ENCODE results near the gene WDR17. TPM values are rescaled to one million over a fixed set of nuclear protein-coding genes. Genes with fewer than 3 reads are reported as not detected.
A peak's percentile ranks its signal among the peaks of the same experiment; 100 is the strongest.

WDR17 gene
- total RNA-seq, 2 experiments from 2014 or later = 0.47 to 0.64 TPM

- H3K9me3 Mint-ChIP-seq = no peaks in the 10 kb centered on the region
- H3K36me3 ChIP-seq (ENCODE audit: insufficient read depth, low read length) = no peaks in the 10 kb centered on the region
- ChIA-PET CTCF (no interaction called here), POLR2A (no interaction called here)
- DNase-seq (peak in 3 of 14 experiments; percentile 2 to 16 (median 13)), ATAC-seq (ENCODE audit: poor library complexity) (no peak)
- H3K27ac Mint-ChIP-seq = no peak overlapping the region
- no peak overlapping the region for H3K4me3 ChIP-seq (ENCODE audit: low read length)
- no peaks in the 10 kb centered on the region for H3K9me3 ChIP-seq (ENCODE audit: control insufficient read depth in 1 of 2, insufficient read depth in 1 of 2, low read length in 2 of 2)
- H3K27me3 ChIP-seq (ENCODE audit: control insufficient read depth in 1 of 2, insufficient read depth in 2 of 2, low read length in 2 of 2) = no peaks in the 10 kb centered on the region
- intact Hi-C loops (cut with DNase I, micrococcal nuclease) = no loop called here
- no peak for TF ChIP-seq CTCF (IDR thresholded peaks at IDR 0.05)
- no peaks in the 10 kb centered on the region for H3K36me3 Mint-ChIP-seq (ENCODE audit: low read depth)
- no peak overlapping the region for H3K27ac ChIP-seq (ENCODE audit: low read depth in 1 of 2, low read length in 2 of 2)
- H3K27me3 Mint-ChIP-seq = peaks cover 5% of the 10 kb centered on the region
- H3K4me3 Mint-ChIP-seq = no peak overlapping the region
- H3K4me1 Mint-ChIP-seq (ENCODE audit: low read depth) = no peaks in the 10 kb centered on the region
- no peaks in the 10 kb centered on the region for H3K4me1 ChIP-seq (ENCODE audit: insufficient read depth, low read length)
Observed at GRCh38 chr4:176123710-176124407, 58.2 kb downstream of the WDR17 start.

GRCh38 chr4:176125063-176125462, 59.4 kb downstream of the WDR17 start:
- no peaks in the 10 kb centered on the region for H3K36me3 ChIP-seq (ENCODE audit: insufficient read depth, low read length)
- no peak overlapping the region for H3K4me3 Mint-ChIP-seq
- no peak for ATAC-seq (ENCODE audit: poor library complexity)
- no peak overlapping the region for H3K4me3 ChIP-seq (ENCODE audit: low read length)
- POLR2A ChIA-PET = no interaction called here
- intact Hi-C loops (cut with DNase I, micrococcal nuclease) = no loop called here
- no peak overlapping the region for H3K27ac Mint-ChIP-seq
- CTCF ChIA-PET = no interaction called here
- no peaks in the 10 kb centered on the region for H3K9me3 Mint-ChIP-seq
- no peaks in the 10 kb centered on the region for H3K4me1 Mint-ChIP-seq (ENCODE audit: low read depth)
- H3K27me3 ChIP-seq (ENCODE audit: control insufficient read depth in 1 of 2, insufficient read depth in 2 of 2, low read length in 2 of 2) = no peaks in the 10 kb centered on the region
- DNase-seq = no peak
- H3K36me3 Mint-ChIP-seq (ENCODE audit: low read depth) = no peaks in the 10 kb centered on the region
- no peak overlapping the region for H3K27ac ChIP-seq (ENCODE audit: low read depth in 1 of 2, low read length in 2 of 2)
- no peaks in the 10 kb centered on the region for H3K4me1 ChIP-seq (ENCODE audit: insufficient read depth, low read length)
- H3K9me3 ChIP-seq (ENCODE audit: control insufficient read depth in 1 of 2, insufficient read depth in 1 of 2, low read length in 2 of 2) = no peaks in the 10 kb centered on the region
- TF ChIP-seq CTCF (IDR thresholded peaks at IDR 0.05) = no peak
- peaks cover 5% of the 10 kb centered on the region for H3K27me3 Mint-ChIP-seq

GRCh38 chr4:176134670-176135069, 69.0 kb downstream of the WDR17 start:
- H3K9me3 ChIP-seq (ENCODE audit: control insufficient read depth in 1 of 2, insufficient read depth in 1 of 2, low read length in 2 of 2) = no peaks in the 10 kb centered on the region
- intact Hi-C loops (cut with DNase I, micrococcal nuclease) = no loop called here
- TF ChIP-seq CTCF (IDR thresholded peaks at IDR 0.05) = no peak
- Mint-ChIP-seq H3K27me3 (peaks cover 5% of the 10 kb centered on the region), H3K4me1 (ENCODE audit: low read depth) (no peaks in the 10 kb centered on the region), H3K4me3 (no peak overlapping the region), H3K36me3 (ENCODE audit: low read depth) (no peaks in the 10 kb centered on the region), H3K9me3 (no peaks in the 10 kb centered on the region), H3K27ac (no peak overlapping the region)
- ChIA-PET CTCF (no interaction called here), POLR2A (no interaction called here)
- no peaks in the 10 kb centered on the region for H3K27me3 ChIP-seq (ENCODE audit: control insufficient read depth in 1 of 2, insufficient read depth in 2 of 2, low read length in 2 of 2)
- H3K4me1 ChIP-seq (ENCODE audit: insufficient read depth, low read length) = no peaks in the 10 kb centered on the region
- no peak overlapping the region for H3K27ac ChIP-seq (ENCODE audit: low read depth in 1 of 2, low read length in 2 of 2)
- DNase-seq (no peak), ATAC-seq (ENCODE audit: poor library complexity) (no peak)
- no peaks in the 10 kb centered on the region for H3K36me3 ChIP-seq (ENCODE audit: insufficient read depth, low read length)
- no peak overlapping the region for H3K4me3 ChIP-seq (ENCODE audit: low read length)

Measured in CD4-positive, alpha-beta T cell (primary cell).